ENCODE data around the gene CPPED1. TPM values are rescaled to one million over a fixed set of nuclear protein-coding genes. Genes with fewer than 3 reads are reported as not detected.
"Not testable (repeated sequence)": the region's sequence is repeated elsewhere in the genome, so short reads cannot be mapped to it uniquely, and the experiment has no call there.

Gene CPPED1
- total and polyA plus RNA-seq, 2 experiments from 2014 or later: 27.2 to 28.6 TPM

DNA sequence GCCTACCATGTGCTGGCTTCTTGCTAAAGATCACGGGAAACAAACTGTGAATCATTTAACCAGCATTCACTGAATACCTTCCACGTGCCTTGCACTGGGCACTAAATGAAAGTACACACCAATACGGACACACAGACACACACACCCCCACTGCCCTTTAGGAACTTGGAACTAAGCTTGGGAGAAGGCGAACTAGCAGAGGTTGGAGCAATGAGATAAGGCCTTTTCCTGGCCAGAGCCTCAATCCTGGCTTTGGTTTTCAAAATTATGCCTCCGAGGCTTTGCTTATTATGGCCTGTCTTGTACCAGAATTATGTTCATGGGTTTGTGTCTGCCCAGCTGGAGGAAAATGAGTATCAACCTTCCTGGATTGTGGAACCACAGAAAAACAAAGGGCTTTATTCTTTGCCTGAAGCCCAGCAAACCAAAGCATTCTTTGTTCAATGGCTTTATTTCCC lies 32.3 kb downstream of the CPPED1 start:
- no peak overlapping the region for H3K4me2 ChIP-seq
- WGBS (ENCODE audit: low lambda C conversion rate, missing lambda C conversion rate): 76% methylated on average over 5 of the region's 5 CpGs
- H3K27ac ChIP-seq: no peak overlapping the region
- DNase-seq (ENCODE audit: low spot score): peak; percentile 30
- H4K20me1 ChIP-seq (ENCODE audit: insufficient read depth, poor library complexity, severe bottlenecking): no peaks in the 10 kb centered on the region
- TF ChIP-seq EZH2phosphoT487 (IDR thresholded peaks at IDR 0.05; ENCODE audit: low read depth, severe bottlenecking, unreplicated experiment) (no peak), EZH2 (IDR thresholded peaks at IDR 0.05; ENCODE audit: borderline replicate concordance) (no peak)
- TF ChIP-seq, protein P1, sequence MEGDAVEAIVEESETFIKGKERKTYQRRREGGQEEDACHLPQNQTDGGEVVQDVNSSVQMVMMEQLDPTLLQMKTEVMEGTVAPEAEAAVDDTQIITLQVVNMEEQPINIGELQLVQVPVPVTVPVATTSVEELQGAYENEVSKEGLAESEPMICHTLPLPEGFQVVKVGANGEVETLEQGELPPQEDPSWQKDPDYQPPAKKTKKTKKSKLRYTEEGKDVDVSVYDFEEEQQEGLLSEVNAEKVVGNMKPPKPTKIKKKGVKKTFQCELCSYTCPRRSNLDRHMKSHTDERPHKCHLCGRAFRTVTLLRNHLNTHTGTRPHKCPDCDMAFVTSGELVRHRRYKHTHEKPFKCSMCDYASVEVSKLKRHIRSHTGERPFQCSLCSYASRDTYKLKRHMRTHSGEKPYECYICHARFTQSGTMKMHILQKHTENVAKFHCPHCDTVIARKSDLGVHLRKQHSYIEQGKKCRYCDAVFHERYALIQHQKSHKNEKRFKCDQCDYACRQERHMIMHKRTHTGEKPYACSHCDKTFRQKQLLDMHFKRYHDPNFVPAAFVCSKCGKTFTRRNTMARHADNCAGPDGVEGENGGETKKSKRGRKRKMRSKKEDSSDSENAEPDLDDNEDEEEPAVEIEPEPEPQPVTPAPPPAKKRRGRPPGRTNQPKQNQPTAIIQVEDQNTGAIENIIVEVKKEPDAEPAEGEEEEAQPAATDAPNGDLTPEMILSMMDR (IDR thresholded peaks at IDR 0.05; ENCODE audit: poor library complexity): no peak
- H3K79me2 ChIP-seq: no peaks in the 10 kb centered on the region
- H3K4me3 ChIP-seq: no peak overlapping the region
- no peaks in the 10 kb centered on the region for H3K27me3 ChIP-seq
- no peaks in the 10 kb centered on the region for H3K9me3 ChIP-seq (ENCODE audit: low read depth)
- no peaks in the 10 kb centered on the region for H3K4me1 ChIP-seq (ENCODE audit: insufficient read depth)
- H3K36me3 ChIP-seq (replicated peaks; ENCODE audit: insufficient read depth, low read depth): no peaks in the 10 kb centered on the region
- no peak overlapping the region for H2AFZ ChIP-seq
- no peaks in the 10 kb centered on the region for H3K9me2 ChIP-seq (replicated peaks; ENCODE audit: insufficient read depth)

DNA sequence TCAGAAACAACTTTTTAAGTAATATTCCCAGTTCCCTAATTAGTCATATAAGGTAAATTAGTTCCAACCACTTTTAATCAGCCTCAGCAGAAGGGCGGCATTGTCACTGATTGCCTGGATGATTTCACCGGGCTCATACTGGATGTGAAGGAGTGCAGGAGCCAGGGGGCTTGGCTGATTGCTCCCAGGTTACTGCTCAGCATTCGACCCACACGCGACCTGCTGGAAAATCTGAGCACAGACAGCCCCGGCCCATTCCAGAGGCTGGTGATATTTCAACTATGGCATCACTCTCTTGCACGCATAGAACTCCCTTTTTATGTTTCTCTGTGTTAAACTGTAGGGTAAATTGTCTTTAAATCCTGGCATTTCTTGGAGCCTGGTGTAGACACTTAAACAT lies 34.2 kb downstream of the CPPED1 start:
- Histone ChIP-seq H3K9me2 (replicated peaks; ENCODE audit: insufficient read depth) (no peaks in the 10 kb centered on the region), H2AFZ (no peak overlapping the region), H3K4me1 (ENCODE audit: insufficient read depth) (no peaks in the 10 kb centered on the region), H3K4me3 (no peak overlapping the region), H3K4me2 (no peak overlapping the region), H3K79me2 (no peaks in the 10 kb centered on the region), H4K20me1 (ENCODE audit: insufficient read depth, poor library complexity, severe bottlenecking) (no peaks in the 10 kb centered on the region), H3K27me3 (no peaks in the 10 kb centered on the region), H3K36me3 (replicated peaks; ENCODE audit: insufficient read depth, low read depth) (no peaks in the 10 kb centered on the region), H3K27ac (no peak overlapping the region), H3K9me3 (ENCODE audit: low read depth) (no peaks in the 10 kb centered on the region)
- WGBS (ENCODE audit: low lambda C conversion rate, missing lambda C conversion rate): 81% methylated on average over 7 of the region's 7 CpGs
- DNase-seq (ENCODE audit: low spot score): no peak
- TF ChIP-seq EZH2 (IDR thresholded peaks at IDR 0.05; ENCODE audit: borderline replicate concordance) (no peak), EZH2phosphoT487 (IDR thresholded peaks at IDR 0.05; ENCODE audit: low read depth, severe bottlenecking, unreplicated experiment) (no peak)
- TF ChIP-seq, protein P1 (IDR thresholded peaks at IDR 0.05; ENCODE audit: poor library complexity): no peak

DNA sequence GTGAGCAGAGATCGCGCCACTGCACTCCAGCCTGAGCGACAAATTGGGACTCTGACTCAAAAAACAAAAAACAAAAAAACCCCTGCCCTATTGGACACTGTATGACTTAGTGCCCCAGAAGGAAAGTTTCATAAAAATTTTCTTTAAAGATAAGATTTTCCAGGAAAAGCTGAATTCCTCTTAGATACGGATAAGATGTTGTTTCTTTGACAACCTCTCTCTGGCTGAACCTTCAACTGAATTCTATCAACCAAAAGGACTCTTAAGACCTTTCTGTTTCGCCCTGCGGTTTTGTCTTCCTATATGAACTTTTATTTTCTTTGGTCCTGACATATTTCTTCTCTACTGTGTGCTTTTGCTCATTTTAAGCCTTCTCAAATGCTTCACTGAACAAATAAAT lies 35.8 kb downstream of the CPPED1 start:
- Histone ChIP-seq H2AFZ (no peak overlapping the region), H3K9me2 (replicated peaks; ENCODE audit: insufficient read depth) (no peaks in the 10 kb centered on the region), H3K9me3 (ENCODE audit: low read depth) (no peaks in the 10 kb centered on the region), H3K36me3 (replicated peaks; ENCODE audit: insufficient read depth, low read depth) (no peaks in the 10 kb centered on the region), H3K27ac (no peak overlapping the region), H3K4me1 (ENCODE audit: insufficient read depth) (no peaks in the 10 kb centered on the region), H3K4me2 (no peak overlapping the region), H3K79me2 (no peaks in the 10 kb centered on the region), H3K27me3 (no peaks in the 10 kb centered on the region), H4K20me1 (ENCODE audit: insufficient read depth, poor library complexity, severe bottlenecking) (no peaks in the 10 kb centered on the region), H3K4me3 (no peak overlapping the region)
- DNase-seq (ENCODE audit: low spot score): no peak
- 94% methylated on average over 6 of the region's 6 CpGs for WGBS (ENCODE audit: low lambda C conversion rate, missing lambda C conversion rate)
- TF ChIP-seq, protein P1 (IDR thresholded peaks at IDR 0.05; ENCODE audit: poor library complexity): no peak
- TF ChIP-seq EZH2 (IDR thresholded peaks at IDR 0.05; ENCODE audit: borderline replicate concordance): no peak
- TF ChIP-seq EZH2phosphoT487 (IDR thresholded peaks at IDR 0.05; ENCODE audit: low read depth, severe bottlenecking, unreplicated experiment): no peak

DNA sequence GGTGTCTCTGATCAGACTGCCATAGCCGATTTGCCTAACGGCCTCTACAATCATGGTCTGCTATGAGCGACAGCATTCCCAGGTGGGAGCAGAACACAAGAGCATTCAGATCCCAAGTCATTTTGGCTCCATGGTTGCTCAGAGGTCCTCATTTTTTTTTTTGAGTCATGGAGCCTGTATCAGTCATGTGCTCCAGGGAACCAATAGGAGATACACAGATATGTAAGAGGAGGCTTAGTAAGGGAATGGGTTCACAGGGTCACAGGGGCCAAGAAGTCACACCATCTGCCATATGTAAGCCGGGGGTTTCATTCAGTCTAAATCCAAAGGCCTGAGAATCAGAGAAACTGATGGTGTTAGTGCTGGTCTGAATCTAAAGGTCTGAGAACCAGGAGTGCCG lies 36.8 kb downstream of the CPPED1 start:
- Histone ChIP-seq H3K4me1 (ENCODE audit: insufficient read depth) (no peaks in the 10 kb centered on the region), H4K20me1 (ENCODE audit: insufficient read depth, poor library complexity, severe bottlenecking) (no peaks in the 10 kb centered on the region), H3K79me2 (no peaks in the 10 kb centered on the region), H3K36me3 (replicated peaks; ENCODE audit: insufficient read depth, low read depth) (no peaks in the 10 kb centered on the region), H3K27ac (no peak overlapping the region), H3K4me2 (no peak overlapping the region), H3K9me2 (replicated peaks; ENCODE audit: insufficient read depth) (no peaks in the 10 kb centered on the region), H3K9me3 (ENCODE audit: low read depth) (no peaks in the 10 kb centered on the region), H3K27me3 (no peaks in the 10 kb centered on the region), H2AFZ (no peak overlapping the region), H3K4me3 (no peak overlapping the region)
- no peak for DNase-seq (ENCODE audit: low spot score)
- TF ChIP-seq EZH2 (IDR thresholded peaks at IDR 0.05; ENCODE audit: borderline replicate concordance): no peak
- TF ChIP-seq, protein P1 (IDR thresholded peaks at IDR 0.05; ENCODE audit: poor library complexity): no peak
- WGBS (ENCODE audit: low lambda C conversion rate, missing lambda C conversion rate): 96% methylated on average over 5 of the region's 5 CpGs

DNA sequence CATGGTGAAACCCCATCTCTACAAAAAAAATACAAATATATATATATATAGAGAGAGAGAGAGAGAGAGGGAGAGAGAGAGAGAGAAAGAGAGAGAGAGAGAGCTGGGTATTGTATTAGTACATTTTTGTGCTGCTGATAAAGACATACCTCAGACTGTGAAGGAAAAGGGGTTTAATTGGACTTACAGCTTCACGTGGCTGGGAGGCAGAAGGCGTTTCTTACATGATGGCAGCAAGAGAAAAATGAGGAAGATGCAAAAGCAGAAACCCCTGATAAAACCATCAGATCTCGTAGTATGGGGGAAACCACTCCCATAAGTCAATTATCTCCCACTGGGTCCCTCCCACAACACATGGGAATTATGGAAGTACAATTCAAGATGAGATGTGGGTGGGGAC lies 37.5 kb downstream of the CPPED1 start:
- not testable (repeated sequence) for H3K9me2 ChIP-seq (replicated peaks; ENCODE audit: insufficient read depth); H3K9me3 ChIP-seq (ENCODE audit: low read depth); H3K4me1 ChIP-seq (ENCODE audit: insufficient read depth); H3K4me3 ChIP-seq; H3K27me3 ChIP-seq; H4K20me1 ChIP-seq (ENCODE audit: insufficient read depth, poor library complexity, severe bottlenecking); H3K79me2 ChIP-seq; H3K27ac ChIP-seq; DNase-seq (ENCODE audit: low spot score); H2AFZ ChIP-seq; H3K4me2 ChIP-seq; H3K36me3 ChIP-seq (replicated peaks; ENCODE audit: insufficient read depth, low read depth)
- WGBS (ENCODE audit: low lambda C conversion rate, missing lambda C conversion rate): 81% methylated on average over 3 of the region's 3 CpGs

Measured in hepatocyte (in vitro differentiated cells).